GM12875 (cell line): Measurements from ENCODE around the gene P3H1.
"Not testable (repeated sequence)": the region's sequence is repeated elsewhere in the genome, so short reads cannot be mapped to it uniquely, and the experiment has no call there.

ENCODE experiments used
- H3K4me3 ChIP-seq: one replicate; pipeline ENCODE4 v1.5.1; 2011; ENCODE audit warnings: low read depth, low read length, control low read depth
- CTCF ChIP-seq: IDR thresholded peaks from 2 replicates; pipeline ENCODE4 v1.5.1; 2011; ENCODE audit warnings: low read depth, mild to moderate bottlenecking, control low read depth, inconsistent platforms, low read length, moderate library complexity, borderline replicate concordance; ENCODE audit not compliant: insufficient read depth

The P3H1 gene

GRCh38 chr1:42723511-42723910 lies 43.3 kb downstream of the P3H1 start:
- H3K4me3 ChIP-seq: no peak overlapping the region
- TF ChIP-seq CTCF: no peak

GRCh38 chr1:42722403-42722802 lies 44.4 kb downstream of the P3H1 start:
- H3K4me3 ChIP-seq: not testable (repeated sequence)

- H3K4me3 ChIP-seq: no peak overlapping the region
Observed at GRCh38 chr1:42721926-42722325, 44.9 kb downstream of the P3H1 start.

GRCh38 chr1:42720868-42721267 lies 46.0 kb downstream of the P3H1 start:
- H3K4me3 ChIP-seq: no peak overlapping the region
- no peak for TF ChIP-seq CTCF

More at GRCh38 chr1:42721926-42722325, 44.9 kb downstream of the P3H1 start:
- no peak for TF ChIP-seq CTCF

GRCh38 chr1:42714441-42714840 lies 52.4 kb downstream of the P3H1 start:
- not testable (repeated sequence) for H3K4me3 ChIP-seq

GRCh38 chr1:42713293-42713692 lies 53.5 kb downstream of the P3H1 start:
- H3K4me3 ChIP-seq: no peak overlapping the region

GRCh38 chr1:42712808-42713207 lies 54.0 kb downstream of the P3H1 start:
- H3K4me3 ChIP-seq: not testable (repeated sequence)

More at GRCh38 chr1:42713293-42713692, 53.5 kb downstream of the P3H1 start:
- TF ChIP-seq CTCF: no peak

- no peak overlapping the region for H3K4me3 ChIP-seq
- no peak for TF ChIP-seq CTCF
Observed at GRCh38 chr1:42703888-42704464, 62.9 kb downstream of the P3H1 start.

GRCh38 chr1:42700006-42700405 lies 66.8 kb downstream of the P3H1 start:
- TF ChIP-seq CTCF: no peak
- no peak overlapping the region for H3K4me3 ChIP-seq
